ENCODE data around the gene SREBF1. TPM values are rescaled to one million over a fixed set of nuclear protein-coding genes. Genes with fewer than 3 reads are reported as not detected.

Gene SREBF1
- total RNA-seq, 6 experiments from 2014 or later: 63.8 to 246 (median 173) TPM

DNA sequence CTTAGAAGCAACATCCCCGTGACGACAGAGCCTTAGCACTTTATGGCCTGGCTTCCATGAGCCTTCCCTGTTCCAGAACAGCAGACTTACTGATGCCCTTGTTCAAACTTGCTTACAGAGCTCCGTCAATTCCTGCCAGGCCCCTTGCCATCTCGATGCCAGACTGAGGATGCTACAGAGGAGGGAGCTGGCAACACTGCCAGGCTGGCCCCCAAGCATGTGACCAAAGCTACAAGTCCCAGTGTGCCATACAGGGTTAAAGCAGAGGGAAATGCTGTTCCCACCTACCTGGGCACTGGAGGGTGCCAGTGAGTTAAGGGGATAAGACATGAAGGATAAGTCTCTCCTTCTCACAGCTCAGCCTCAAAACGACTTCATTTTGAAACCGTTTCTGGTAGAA is 33.5 kb upstream of the SREBF1 start:
- ATAC-seq (no peak), DNase-seq (no peak)
- WGBS (ENCODE audit: insufficient coverage, low coverage, low lambda C conversion rate, missing lambda C conversion rate): 60% methylated on average over 4 of the region's 6 CpGs
- TF ChIP-seq, protein P1, sequence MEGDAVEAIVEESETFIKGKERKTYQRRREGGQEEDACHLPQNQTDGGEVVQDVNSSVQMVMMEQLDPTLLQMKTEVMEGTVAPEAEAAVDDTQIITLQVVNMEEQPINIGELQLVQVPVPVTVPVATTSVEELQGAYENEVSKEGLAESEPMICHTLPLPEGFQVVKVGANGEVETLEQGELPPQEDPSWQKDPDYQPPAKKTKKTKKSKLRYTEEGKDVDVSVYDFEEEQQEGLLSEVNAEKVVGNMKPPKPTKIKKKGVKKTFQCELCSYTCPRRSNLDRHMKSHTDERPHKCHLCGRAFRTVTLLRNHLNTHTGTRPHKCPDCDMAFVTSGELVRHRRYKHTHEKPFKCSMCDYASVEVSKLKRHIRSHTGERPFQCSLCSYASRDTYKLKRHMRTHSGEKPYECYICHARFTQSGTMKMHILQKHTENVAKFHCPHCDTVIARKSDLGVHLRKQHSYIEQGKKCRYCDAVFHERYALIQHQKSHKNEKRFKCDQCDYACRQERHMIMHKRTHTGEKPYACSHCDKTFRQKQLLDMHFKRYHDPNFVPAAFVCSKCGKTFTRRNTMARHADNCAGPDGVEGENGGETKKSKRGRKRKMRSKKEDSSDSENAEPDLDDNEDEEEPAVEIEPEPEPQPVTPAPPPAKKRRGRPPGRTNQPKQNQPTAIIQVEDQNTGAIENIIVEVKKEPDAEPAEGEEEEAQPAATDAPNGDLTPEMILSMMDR (IDR thresholded peaks at IDR 0.05): no peak
- TF ChIP-seq POLR2A (IDR thresholded peaks at IDR 0.05): no peak
- H3K4me3 ChIP-seq: no peak overlapping the region
- peak overlapping the region in 1 of 3 donors; percentile 58 for H3K27ac ChIP-seq
- no peaks in the 10 kb centered on the region for H3K27me3 ChIP-seq
- H3K4me1 ChIP-seq: peaks cover 0 to 6% (median 2%) of the 10 kb centered on the region in 4 donors
- no peaks in the 10 kb centered on the region for H3K36me3 ChIP-seq
- H3K9me3 ChIP-seq: no peaks in the 10 kb centered on the region
- intact Hi-C loops (cut with DNase I): no loop called here

DNA sequence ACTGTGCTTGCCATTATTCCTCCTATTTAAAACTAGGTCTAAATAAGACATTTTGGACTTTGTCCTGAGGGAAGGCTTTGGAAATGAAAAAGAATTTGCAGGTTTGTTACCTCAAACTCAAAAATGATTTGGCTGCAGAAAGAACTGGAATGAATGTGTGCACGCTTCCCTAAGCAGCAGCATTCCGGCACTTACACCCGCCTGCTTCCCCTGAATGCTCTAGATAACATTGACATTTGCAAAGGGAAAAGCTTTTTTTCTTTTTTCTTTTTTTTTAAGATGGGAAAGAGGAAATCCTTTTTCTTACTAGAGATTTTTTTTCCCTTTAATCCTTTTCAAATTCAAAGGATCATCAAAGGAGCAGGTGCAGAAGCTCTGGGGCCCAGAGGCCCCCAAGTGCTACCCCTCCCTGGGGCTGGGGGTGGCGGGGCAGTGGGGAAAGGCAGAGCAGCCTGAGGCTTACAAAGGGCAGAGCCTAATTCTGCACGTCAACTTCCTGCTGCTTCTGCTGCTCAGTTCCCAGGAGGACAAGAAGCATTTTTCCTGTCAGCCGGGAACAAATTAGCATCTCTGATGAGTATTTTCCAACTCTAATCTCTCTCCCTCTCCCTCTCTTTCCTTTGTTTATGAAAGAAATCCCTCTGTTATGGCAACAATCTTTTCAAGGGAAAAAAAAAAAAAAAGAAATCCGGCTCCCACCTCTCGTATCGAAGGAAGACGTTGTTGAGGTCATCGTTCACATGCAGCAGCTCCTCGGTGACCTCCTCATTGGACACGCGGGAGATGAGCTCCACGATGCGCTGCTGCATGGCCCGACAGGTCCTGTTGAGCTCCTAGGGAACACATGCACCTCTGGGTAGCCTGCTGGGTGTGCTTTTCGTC is 32.1 kb upstream of the SREBF1 start:
- Histone ChIP-seq H3K4me3 (no peak overlapping the region), H3K9me3 (no peaks in the 10 kb centered on the region), H3K36me3 (no peaks in the 10 kb centered on the region), H3K4me1 (peaks cover 0 to 6% (median 2%) of the 10 kb centered on the region in 4 donors), H3K27ac (peak overlapping the region in 1 of 3 donors; percentile 58), H3K27me3 (no peaks in the 10 kb centered on the region)
- intact Hi-C loops (cut with DNase I): loop anchor here (10.0 kb wide), 2 partner anchors 184 to 194 kb away; partner anchors contain the start of gene RAI1 (in 1 of the 2)
- ATAC-seq: peak; percentile 60 to 63 (median 62)
- DNase-seq: no peak
- TF ChIP-seq POLR2A (IDR thresholded peaks at IDR 0.05): no peak
- TF ChIP-seq, protein P1 (IDR thresholded peaks at IDR 0.05): no peak
- 54% methylated on average over 18 of the region's 18 CpGs for WGBS (ENCODE audit: insufficient coverage, low coverage, low lambda C conversion rate, missing lambda C conversion rate)

DNA sequence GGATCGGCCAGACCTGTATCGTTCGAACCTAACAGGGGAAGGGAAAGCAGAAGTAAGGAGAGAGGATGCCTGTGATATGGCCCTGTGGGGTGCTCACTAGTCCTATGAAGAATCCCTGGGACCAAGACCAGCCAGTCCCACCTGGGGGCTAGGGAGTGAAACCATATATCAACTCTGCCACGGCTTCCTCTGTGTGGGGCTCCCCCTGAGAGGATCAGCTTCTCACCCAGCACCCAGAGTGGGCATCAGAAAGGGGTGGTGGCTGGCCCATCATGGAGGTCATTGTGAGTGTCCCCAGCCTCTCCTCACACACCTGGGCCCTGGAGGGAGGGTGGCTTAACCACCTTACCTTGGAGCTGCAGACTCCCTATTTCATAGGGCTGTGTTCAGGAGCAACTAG is 30.1 kb upstream of the SREBF1 start:
- H3K4me3 ChIP-seq: no peak overlapping the region
- no peaks in the 10 kb centered on the region for H3K27me3 ChIP-seq
- H3K36me3 ChIP-seq: no peaks in the 10 kb centered on the region
- H3K27ac ChIP-seq: peak overlapping the region in 1 of 3 donors; percentile 58
- H3K4me1 ChIP-seq: peaks cover 0 to 6% (median 2%) of the 10 kb centered on the region in 4 donors
- DNase-seq: no peak
- intact Hi-C loops (cut with DNase I): loop anchor here (10.0 kb wide), 2 partner anchors 182 to 192 kb away; partner anchors contain the start of gene RAI1 (in 1 of the 2)
- TF ChIP-seq, protein P1 (IDR thresholded peaks at IDR 0.05): no peak
- TF ChIP-seq POLR2A (IDR thresholded peaks at IDR 0.05): no peak
- H3K9me3 ChIP-seq: no peaks in the 10 kb centered on the region
- ATAC-seq: no peak
- 75% methylated on average over 2 of the region's 4 CpGs for WGBS (ENCODE audit: insufficient coverage, low coverage, low lambda C conversion rate, missing lambda C conversion rate)

DNA sequence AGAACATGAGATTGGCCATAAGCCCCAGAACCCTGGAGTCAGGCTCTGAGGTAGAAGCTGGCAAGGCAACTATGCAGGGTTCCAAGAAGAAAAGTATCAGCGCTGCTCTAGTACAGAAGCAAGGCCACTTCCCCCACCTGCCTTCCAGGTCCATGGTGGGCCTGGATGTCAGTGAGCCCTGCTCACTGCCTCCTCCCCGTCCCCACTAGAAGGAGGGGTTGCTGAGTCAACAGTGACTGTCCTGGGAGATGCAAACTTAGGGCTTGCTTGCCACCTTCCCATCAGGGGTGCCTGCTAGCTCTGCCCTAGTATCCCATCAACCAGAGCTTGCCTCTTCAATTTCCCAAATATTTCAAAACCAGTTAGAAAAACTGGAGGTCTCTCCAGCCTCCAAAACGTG is 29.6 kb upstream of the SREBF1 start:
- DNase-seq: no peak
- ATAC-seq: no peak
- intact Hi-C loops (cut with DNase I): loop anchor here (10.0 kb wide), 2 partner anchors 182 to 192 kb away; partner anchors contain the start of gene RAI1 (in 1 of the 2)
- TF ChIP-seq, protein P1 (IDR thresholded peaks at IDR 0.05): no peak
- TF ChIP-seq POLR2A (IDR thresholded peaks at IDR 0.05): no peak
- no peaks in the 10 kb centered on the region for H3K27me3 ChIP-seq
- no peaks in the 10 kb centered on the region for H3K36me3 ChIP-seq
- no peak overlapping the region for H3K4me3 ChIP-seq
- H3K27ac ChIP-seq: no peak overlapping the region
- no CpG with 5 or more reads among the region's 3 CpGs for WGBS (ENCODE audit: insufficient coverage, low coverage, low lambda C conversion rate, missing lambda C conversion rate)
- peaks cover 0 to 6% (median 2%) of the 10 kb centered on the region in 4 donors for H3K4me1 ChIP-seq
- H3K9me3 ChIP-seq: no peaks in the 10 kb centered on the region
